HEK293 (cell line): ENCODE results near the gene ATP2A3.

Experiments
- CTCF ChIA-PET: fragments of 350-600 bp; formaldehyde crosslinking; extraction: SDS; loops from one replicate; lab custom pipeline; 2021; ENCODE audit warnings: antibody characterized with exemption; lab: Yijun Ruan, JAX
- POLR2A ChIA-PET: fragments of 300-600 bp; formaldehyde crosslinking; extraction: SDS; loops from one replicate; lab custom pipeline; 2020; ENCODE audit warnings: antibody characterized with exemption, inconsistent platforms; lab: Yijun Ruan, JAX
- H3K27ac ChIP-seq: fragments of 200-500 bp; sonication (Bioruptor generic); 2 replicates; pipeline ENCODE4 v1.5.1; 2014; ENCODE audit warnings: low read depth, low read length, control low read depth, inconsistent platforms; ENCODE audit errors: extremely low read depth
- H3K36me3 ChIP-seq, 2 experiments: fragments of 200-500 bp in 1 of 2; sonication (Bioruptor generic) in 1 of 2; 1 replicate in 1 of 2; 2 replicates in 1 of 2; pipeline ENCODE4 v1.5.1; 2014 to 2017; ENCODE audit warnings: inconsistent platforms in 2 of 2, low read length in 2 of 2; ENCODE audit not compliant: control insufficient read depth in 2 of 2, insufficient read depth in 1 of 2
- H3K4me1 ChIP-seq: fragments of 200-500 bp; sonication (Bioruptor generic); 2 replicates; pipeline ENCODE4 v1.5.1; 2014; ENCODE audit warnings: mild to moderate bottlenecking, low read length, inconsistent platforms; ENCODE audit not compliant: control insufficient read depth, insufficient read depth
- H3K4me3 ChIP-seq: 2 replicates; pipeline ENCODE4 v1.5.1; 2011; ENCODE audit warnings: low read depth, mild to moderate bottlenecking, control low read depth, low read length, moderate library complexity
- H3K9me3 ChIP-seq: fragments of 200-500 bp; sonication (Bioruptor generic); 2 replicates; pipeline ENCODE4 v1.5.1; 2014; ENCODE audit warnings: low read depth, low read length, inconsistent platforms; ENCODE audit not compliant: control insufficient read depth, insufficient read depth
- HOXA7 ChIP-seq: sonication (generic); formaldehyde crosslinking; IDR thresholded peaks from 2 replicates; pipeline ENCODE4 v1.8.1; 2022; ENCODE audit warnings: missing genetic modification reagents, borderline replicate concordance
- KLF9 ChIP-seq: fragments of 450-650 bp; formaldehyde crosslinking; IDR thresholded peaks from 2 replicates; pipeline ENCODE4 v1.5.1; 2016; ENCODE audit warnings: missing biosample characterization, missing genetic modification characterization, low read depth
- SETDB1 ChIP-seq: IDR thresholded peaks from one replicate; pipeline ENCODE4 v1.6.1; 2017; ENCODE audit warnings: mild to moderate bottlenecking, low read length, moderate library complexity, mixed read lengths; ENCODE audit not compliant: insufficient read length
- ZBTB26 ChIP-seq: fragments of 450-650 bp; formaldehyde crosslinking; optimal IDR thresholded peaks from 2 replicates; pipeline ENCODE3; 2016; ENCODE audit warnings: missing biosample characterization, mild to moderate bottlenecking, missing genetic modification characterization
- ZFP37 ChIP-seq: fragments of 450-650 bp; formaldehyde crosslinking; IDR thresholded peaks from 2 replicates; pipeline ENCODE4 v1.5.1; 2016; ENCODE audit warnings: missing biosample characterization, missing genetic modification characterization
- ZNF138 ChIP-seq: fragments of 450-650 bp; formaldehyde crosslinking; IDR thresholded peaks from 2 replicates; pipeline ENCODE4 v1.5.1; 2016; ENCODE audit warnings: missing biosample characterization, missing genetic modification characterization, borderline replicate concordance
- ZNF155 ChIP-seq: fragments of 450-650 bp; formaldehyde crosslinking; IDR thresholded peaks from 2 replicates; pipeline ENCODE4 v1.5.1; 2016; ENCODE audit warnings: missing biosample characterization, missing genetic modification characterization
- ZNF248 ChIP-seq: fragments of 450-650 bp; formaldehyde crosslinking; IDR thresholded peaks from 2 replicates; pipeline ENCODE4 v1.5.1; 2017; ENCODE audit warnings: missing biosample characterization, missing genetic modification characterization
- ZNF292 ChIP-seq: fragments of 450-650 bp; formaldehyde crosslinking; IDR thresholded peaks from 2 replicates; pipeline ENCODE4 v1.5.1; 2016; ENCODE audit warnings: low read depth, missing biosample characterization, missing genetic modification characterization, borderline replicate concordance
- ZNF518A ChIP-seq: fragments of 450-650 bp; formaldehyde crosslinking; conservative IDR thresholded peaks from 2 replicates; pipeline ENCODE4 v1.5.1; 2016; ENCODE audit warnings: low read depth, missing biosample characterization, missing genetic modification characterization
- ZNF521 ChIP-seq: fragments of 450-650 bp; formaldehyde crosslinking; IDR thresholded peaks from 2 replicates; pipeline ENCODE4 v1.5.1; 2017; ENCODE audit warnings: missing biosample characterization, mild to moderate bottlenecking, missing genetic modification characterization
- ZNF645 ChIP-seq: fragments of 450-650 bp; formaldehyde crosslinking; IDR thresholded peaks from 2 replicates; pipeline ENCODE4; 2016; ENCODE audit warnings: missing biosample characterization, missing genetic modification characterization
- ZNF692 ChIP-seq: fragments of 450-650 bp; formaldehyde crosslinking; IDR thresholded peaks from 2 replicates; pipeline ENCODE4 v1.5.1; 2016; ENCODE audit warnings: missing biosample characterization, missing genetic modification characterization
- ZSCAN5A ChIP-seq: fragments of 450-650 bp; formaldehyde crosslinking; IDR thresholded peaks from 2 replicates; pipeline ENCODE4 v1.5.1; 2016; ENCODE audit warnings: missing biosample characterization, missing genetic modification characterization

The ATP2A3 gene

GRCh38 chr17:3977387-3977786 is 13.2 kb upstream of the ATP2A3 start (continued):
- no peak for TF ChIP-seq ZSCAN5A (tag by site-specific recombination)
- TF ChIP-seq ZNF518A, result no peak
- TF ChIP-seq ZFP37 (tag by site-specific recombination), result no peak
- TF ChIP-seq, all 188 proteins: peak for 0

GRCh38 chr17:3976675-3977171 is 12.5 kb upstream of the ATP2A3 start:
- H3K27ac ChIP-seq, result no peak overlapping the region
- no peaks in the 10 kb centered on the region for H3K4me1 ChIP-seq
- POLR2A ChIA-PET, result no interaction called here
- CTCF ChIA-PET, result no interaction called here
- H3K36me3 ChIP-seq, result no peaks in the 10 kb centered on the region
- TF ChIP-seq HOXA7 (CRISPR knock-in tag) (no peak), ZNF248 (tag by site-specific recombination) (no peak), ZNF645 (tag by site-specific recombination) (no peak), ZNF521 (tag by site-specific recombination) (no peak), ZNF692 (tag by site-specific recombination) (no peak), KLF9 (tag by site-specific recombination) (no peak), ZNF138 (tag by site-specific recombination) (no peak), ZBTB26 (tag by site-specific recombination) (no peak)
- H3K9me3 ChIP-seq, result no peaks in the 10 kb centered on the region
- H3K4me3 ChIP-seq, result no peak overlapping the region

- H3K4me3 ChIP-seq, result no peak overlapping the region
- H3K36me3 ChIP-seq, result no peaks in the 10 kb centered on the region
- no peaks in the 10 kb centered on the region for H3K9me3 ChIP-seq
- TF ChIP-seq ZNF292 (tag by site-specific recombination) (no peak), SETDB1 (peak; percentile 78), ZNF155 (tag by site-specific recombination) (no peak)
- TF ChIP-seq, all 188 proteins: peak for 1
- Histone ChIP-seq H3K4me1 (no peaks in the 10 kb centered on the region), H3K27ac (no peak overlapping the region)
- ChIA-PET CTCF (interaction anchor here (0.6 kb wide), 1 partner anchor 231 kb away, joined by 4 read pairs; no protein-coding TSS in a partner anchor), POLR2A (no interaction called here)
These were observed 10.7 kb upstream of the ATP2A3 start for GRCh38 chr17:3974980-3975379.
